ENCODE results near the gene GINS3.

The GINS3 gene

GRCh38 chr16:58426966-58427365 is 34.7 kb downstream of the GINS3 start:
- no peak for DNase-seq

- no peak for DNase-seq
These were observed 36.6 kb downstream of the GINS3 start for GRCh38 chr16:58428621-58429542.

- no peak for DNase-seq
These were observed 38.4 kb downstream of the GINS3 start for GRCh38 chr16:58430718-58431117.

GRCh38 chr16:58433569-58433951 is 41.3 kb downstream of the GINS3 start:
- no peak for DNase-seq

- DNase-seq = no peak
These were observed 43.5 kb downstream of the GINS3 start for GRCh38 chr16:58435779-58436178.

GRCh38 chr16:58440131-58440530 is 47.9 kb downstream of the GINS3 start:
- no peak for DNase-seq

- no peak for DNase-seq
These were observed 50.3 kb downstream of the GINS3 start for GRCh38 chr16:58442547-58442946.

GRCh38 chr16:58443783-58444182 is 51.5 kb downstream of the GINS3 start:
- no peak for DNase-seq

GRCh38 chr16:58444265-58444664 is 52.0 kb downstream of the GINS3 start:
- DNase-seq = no peak

- DNase-seq = no peak
These were observed 56.6 kb downstream of the GINS3 start for GRCh38 chr16:58448890-58449289.

- DNase-seq = no peak
These were observed 57.0 kb downstream of the GINS3 start for GRCh38 chr16:58449306-58449705.

- DNase-seq = no peak
These were observed 57.5 kb downstream of the GINS3 start for GRCh38 chr16:58449768-58450167.

- no peak for DNase-seq
These were observed 58.3 kb downstream of the GINS3 start for GRCh38 chr16:58450590-58450989.

- no peak for DNase-seq
These were observed 59.0 kb downstream of the GINS3 start for GRCh38 chr16:58451265-58451689.

- no peak for DNase-seq
These were observed 59.7 kb downstream of the GINS3 start for GRCh38 chr16:58451945-58452401.

GRCh38 chr16:58452640-58453039 is 60.4 kb downstream of the GINS3 start:
- DNase-seq = no peak

- no peak for DNase-seq
These were observed 61.9 kb downstream of the GINS3 start for GRCh38 chr16:58454178-58454577.

GRCh38 chr16:58454856-58455255 is 62.6 kb downstream of the GINS3 start:
- DNase-seq = no peak
